HG02852 (cell line): Measurements from ENCODE around the gene NFIX.

Source experiments
- ATAC-seq: cut with Tn5 transposase; IDR thresholded peaks from one replicate; pipeline ENCODE4 v1.9.1; 2021; ENCODE audit warnings: mild to moderate bottlenecking, moderate library complexity; ENCODE audit not compliant: unreplicated experiment

The NFIX gene

DNA sequence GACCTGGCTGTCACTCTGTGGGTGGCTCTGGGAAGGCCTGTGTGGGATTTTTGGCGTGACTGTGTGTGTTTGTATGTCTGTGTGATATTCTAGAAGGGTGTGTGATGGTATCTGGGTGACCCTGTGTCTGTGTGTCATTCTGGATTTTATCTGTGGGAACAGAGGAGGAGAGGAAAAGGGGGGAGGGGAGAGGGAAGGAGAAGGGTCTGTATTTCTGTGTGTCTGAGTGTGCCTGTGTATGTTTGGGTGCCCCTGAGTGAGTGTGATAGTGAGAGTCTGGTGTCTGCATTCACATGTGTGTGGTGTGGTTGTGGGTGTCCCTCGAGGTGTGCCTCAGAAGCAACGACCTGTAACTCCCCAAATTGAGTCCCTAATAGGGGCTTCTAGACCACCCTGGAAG, 8.1 kb upstream of the NFIX start:
- ATAC-seq = no peak

- ATAC-seq = no peak
These were observed 7.5 kb upstream of the NFIX start for GRCh38 chr19:12987781-12988180.

GRCh38 chr19:12990431-12990830, 4.8 kb upstream of the NFIX start:
- no peak for ATAC-seq

DNA sequence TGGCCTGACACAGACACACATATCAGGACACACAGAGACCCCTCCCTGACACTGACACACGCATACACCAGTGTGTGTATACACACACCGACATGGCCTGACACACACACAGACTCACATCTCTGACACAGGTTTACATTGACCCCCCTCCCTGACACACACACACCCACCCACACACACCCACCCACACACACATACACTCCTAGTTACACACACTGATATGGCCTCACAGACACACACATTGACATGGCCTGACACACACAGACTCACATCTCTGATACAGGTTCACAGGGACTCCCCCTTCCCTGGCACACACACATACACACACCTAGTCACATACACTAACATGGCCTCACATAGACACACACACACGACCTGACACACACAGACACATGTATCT, 4.4 kb upstream of the NFIX start:
- ATAC-seq = no peak

GRCh38 chr19:12991296-12991695, 4.0 kb upstream of the NFIX start:
- ATAC-seq = no peak

- ATAC-seq = no peak
These were observed 2.5 kb upstream of the NFIX start for GRCh38 chr19:12992729-12993128.

GRCh38 chr19:12993562-12993961, 1.7 kb upstream of the NFIX start:
- no peak for ATAC-seq

- no peak for ATAC-seq
These were observed 526 bp downstream of the NFIX start for GRCh38 chr19:12995596-12996405.

GRCh38 chr19:12996406-12997094, 1.3 kb downstream of the NFIX start:
- no peak for ATAC-seq

DNA sequence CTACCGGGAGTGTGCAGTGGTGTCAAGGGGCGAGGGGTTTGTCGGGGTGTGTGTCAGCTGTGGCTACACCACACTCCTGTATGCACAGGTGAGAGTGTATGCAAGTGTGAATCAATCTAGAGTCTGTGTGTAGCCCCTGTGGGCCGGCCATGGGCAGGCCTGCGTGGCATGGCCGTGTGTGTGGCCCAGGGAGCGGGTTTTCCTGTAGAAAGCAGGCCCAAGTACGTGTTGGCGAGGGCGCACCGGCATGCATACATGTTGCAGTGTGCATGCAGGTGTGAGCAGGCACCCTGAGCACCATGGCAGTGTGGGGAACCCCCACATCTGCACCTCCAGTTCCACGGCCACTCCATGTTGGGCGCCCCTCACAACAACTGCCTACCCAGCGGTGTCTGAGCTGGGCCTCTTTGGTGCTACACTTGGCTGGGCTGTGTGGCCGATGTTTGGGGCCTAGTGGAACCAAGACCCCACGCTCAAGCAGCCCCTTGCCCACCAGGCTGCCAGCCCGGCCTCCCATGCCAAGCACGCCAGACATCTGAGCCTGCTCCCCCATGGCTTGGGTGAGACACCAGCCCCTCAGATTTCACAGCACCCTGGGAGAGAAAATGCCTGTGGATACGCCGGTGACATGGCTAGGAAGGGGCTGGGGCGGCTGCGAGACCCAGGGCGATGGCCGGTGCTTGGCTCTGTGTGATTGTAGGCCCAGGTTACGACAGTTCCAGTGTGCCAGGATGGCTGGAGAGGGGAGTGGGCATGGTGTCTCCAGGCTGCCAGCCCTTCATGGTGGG, 2.1 kb downstream of the NFIX start:
- no peak for ATAC-seq

DNA sequence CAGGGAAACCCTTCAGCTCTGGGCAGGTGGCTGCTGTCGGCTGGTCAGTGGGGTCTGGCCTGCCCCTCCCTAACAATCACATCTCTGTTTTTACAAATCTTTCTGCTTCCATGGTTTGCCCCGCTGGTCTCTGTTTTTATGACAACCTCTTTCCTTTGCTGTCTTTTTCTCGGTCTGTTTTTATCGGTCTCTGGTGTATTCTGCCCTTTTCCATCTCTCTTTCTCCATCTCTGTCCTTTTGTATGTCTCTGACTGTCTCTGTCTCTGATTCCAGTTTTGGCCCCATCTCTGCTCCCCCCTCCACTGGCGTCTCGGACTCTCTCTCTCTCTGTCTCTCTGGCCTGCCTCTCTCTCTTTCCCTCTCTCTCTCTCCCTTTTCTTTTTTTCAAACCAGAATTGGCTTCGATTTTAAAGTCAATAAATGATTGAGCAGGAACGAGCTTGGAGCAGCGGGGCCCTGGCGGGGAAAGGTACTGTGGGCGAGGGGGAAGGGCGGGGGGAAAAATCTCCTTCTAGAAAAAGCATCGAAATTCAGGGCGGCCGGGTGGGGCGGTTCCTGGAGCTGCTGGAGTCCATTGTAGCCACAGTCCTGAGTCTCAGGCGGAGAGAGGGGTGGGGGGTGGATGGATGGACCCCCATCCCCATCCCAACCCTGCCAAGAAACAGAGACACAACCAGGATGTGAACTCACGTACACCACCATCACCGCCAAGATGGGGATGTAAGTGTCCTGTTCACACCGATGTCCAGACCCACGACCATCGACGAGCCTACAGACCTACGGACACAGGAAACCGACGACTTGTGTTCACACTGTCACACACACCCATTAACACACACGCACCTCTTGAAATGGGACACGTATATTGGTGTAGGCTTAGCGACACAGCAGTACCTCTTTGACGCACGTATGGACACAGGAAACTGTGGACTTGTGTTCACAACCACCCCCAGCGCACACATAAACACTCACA, 3.0 kb downstream of the NFIX start:
- no peak for ATAC-seq

DNA sequence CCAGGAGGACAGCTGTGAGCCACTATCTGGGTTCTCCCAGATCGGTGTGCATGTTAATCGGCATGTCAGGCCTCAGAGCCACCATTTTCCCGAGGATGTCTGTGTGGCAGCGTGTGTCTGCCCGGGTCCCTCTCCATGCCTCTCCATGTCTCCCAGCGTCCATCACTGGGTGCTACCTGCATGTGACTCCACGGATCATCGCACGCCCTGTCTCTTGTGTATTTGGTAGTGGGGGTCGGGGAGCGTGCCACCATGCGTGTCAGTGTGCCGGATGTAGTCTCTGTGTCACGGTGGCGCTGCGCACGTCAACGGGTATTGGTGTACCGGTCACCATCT, 5.9 kb downstream of the NFIX start:
- no peak for ATAC-seq

DNA sequence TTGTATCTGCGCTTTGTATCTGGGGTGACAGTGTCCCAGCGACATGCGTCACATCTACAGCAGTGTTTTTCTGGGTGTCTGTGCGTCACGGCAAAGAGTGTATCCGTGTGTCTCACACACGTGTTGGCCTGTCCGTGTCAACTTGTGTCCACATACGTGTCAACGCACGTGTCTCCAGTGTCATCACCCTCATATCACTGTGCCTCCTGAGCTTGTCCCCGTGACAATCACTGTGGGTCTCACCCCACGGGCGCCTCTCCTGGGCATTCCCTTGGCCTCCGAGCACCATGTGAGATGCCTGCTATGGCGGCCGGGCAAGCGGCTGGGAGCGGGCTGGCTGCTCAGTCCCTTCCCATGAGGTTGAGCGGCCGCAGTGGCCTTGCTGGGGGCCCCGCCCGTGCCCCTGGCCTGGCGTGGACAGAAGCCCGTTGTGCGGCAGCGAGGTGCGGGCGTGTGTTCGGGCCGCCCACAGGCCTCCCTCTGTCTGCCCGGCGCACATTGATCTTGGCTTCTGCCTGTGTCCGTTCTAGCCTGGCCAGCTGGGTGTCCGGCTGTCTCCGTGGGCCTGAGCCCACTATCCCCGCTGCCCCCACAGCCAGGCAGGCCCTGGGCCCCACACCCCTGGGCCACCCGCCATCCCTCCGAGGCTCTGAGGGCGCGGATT, 6.4 kb downstream of the NFIX start:
- no peak for ATAC-seq

DNA sequence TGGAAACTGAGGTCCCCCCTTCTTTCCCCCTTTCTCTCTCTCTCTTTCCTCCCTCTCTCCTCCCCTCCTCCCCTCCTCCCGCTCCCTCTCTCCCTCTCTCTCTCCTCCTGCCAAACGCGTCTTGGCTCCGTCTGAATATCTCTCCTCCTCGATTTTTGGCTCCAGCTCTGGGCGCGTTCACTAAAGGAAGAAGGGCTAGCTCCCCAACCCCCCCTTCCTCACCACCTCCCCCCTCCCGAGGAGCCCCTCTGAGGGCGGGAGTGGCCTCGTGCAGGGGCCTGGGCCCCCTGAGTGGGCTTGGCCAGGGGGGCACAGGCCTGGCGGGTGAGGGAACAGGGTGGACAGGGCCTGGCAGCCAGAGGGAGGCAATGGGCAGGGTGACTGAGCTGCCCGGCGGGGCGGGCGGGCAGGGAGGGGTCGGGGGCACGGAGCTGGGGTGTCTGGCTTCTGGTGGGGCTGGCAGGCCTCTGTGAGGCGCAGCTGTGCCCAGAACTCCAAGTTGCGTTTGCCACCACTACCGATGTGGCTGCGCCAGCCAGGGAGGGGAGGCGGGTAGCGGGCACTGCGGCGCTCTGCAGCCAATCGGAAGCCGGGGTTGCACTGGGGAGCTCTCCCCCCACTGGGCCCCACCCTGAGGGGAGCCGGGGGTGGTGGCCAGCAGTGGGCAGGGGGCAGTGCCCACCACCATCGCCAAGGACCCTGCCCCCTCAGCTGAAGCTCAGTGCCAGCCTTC, 7.1 kb downstream of the NFIX start:
- no peak for ATAC-seq

DNA sequence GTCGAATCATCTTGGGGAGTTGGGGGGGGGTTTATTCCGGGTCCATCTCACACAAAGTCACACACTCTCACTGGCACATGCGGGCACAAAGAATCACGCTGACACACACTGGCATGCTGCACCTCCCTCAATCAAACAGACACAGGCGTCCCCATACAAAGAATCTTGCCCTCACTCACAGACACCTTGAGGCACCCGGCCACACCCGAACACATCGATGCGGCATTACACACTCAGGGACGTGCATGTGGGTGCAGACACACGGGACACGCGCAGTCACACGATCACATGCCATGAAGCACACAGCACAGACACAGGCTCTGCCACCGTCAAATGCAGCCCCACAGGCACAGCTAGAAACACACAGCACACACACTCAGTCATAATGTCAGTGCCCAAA, 7.8 kb downstream of the NFIX start:
- ATAC-seq = no peak

GRCh38 chr19:13004273-13004672, 9.0 kb downstream of the NFIX start:
- ATAC-seq = no peak

- no peak for ATAC-seq
These were observed 10.0 kb downstream of the NFIX start for GRCh38 chr19:13005253-13005652.

GRCh38 chr19:13005861-13006370, 10.6 kb downstream of the NFIX start:
- ATAC-seq = no peak
